Measurements from ENCODE around the gene LDB2. TPM values are rescaled to one million over a fixed set of nuclear protein-coding genes. Genes with fewer than 3 reads are reported as not detected.

LDB2 gene
- not detected in 2 replicates for total RNA-seq

DNA sequence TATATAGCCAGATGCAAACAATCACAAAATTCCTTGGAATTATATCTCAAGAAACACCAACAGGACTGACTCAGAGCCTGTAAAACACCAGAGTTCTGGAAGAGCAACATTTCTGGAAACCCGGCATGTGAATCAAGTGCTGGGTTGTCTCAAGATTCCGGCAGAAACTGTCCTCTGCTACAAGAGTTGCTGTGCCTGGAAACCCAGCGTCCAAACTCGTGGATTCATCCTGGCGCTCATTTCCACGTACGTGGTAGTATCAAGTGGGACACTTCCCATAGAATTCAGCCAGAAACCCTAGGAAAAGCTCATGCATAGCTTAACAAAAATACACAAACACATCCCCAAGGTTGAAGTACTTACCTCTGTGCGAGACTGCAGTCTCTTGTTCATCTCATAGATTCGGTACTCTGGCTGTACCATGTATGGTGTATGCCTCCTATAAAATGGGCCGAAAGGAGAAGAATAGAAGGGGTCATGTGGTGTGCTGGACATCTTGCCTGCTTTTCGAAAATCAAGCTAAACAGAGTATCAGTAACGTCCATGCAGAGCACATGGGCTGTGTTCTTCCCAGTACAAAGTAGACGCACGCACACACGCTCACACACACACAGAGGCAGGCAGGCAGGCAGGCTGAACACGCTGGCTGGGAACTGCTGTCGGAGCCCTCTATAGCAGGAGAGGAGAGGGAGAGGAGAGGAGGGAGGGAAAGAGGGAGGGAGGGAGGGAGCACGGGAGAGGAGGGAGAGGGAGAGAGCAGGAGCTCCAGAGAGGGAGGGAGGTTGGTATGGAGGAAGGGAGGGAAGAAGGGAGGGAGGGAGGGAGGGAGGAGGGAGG is at the start of gene LDB2:
Gene LDB2 (minus strand): TSS at position 655 of the 837 bp plus-strand sequence.

All from hair follicular keratinocyte (primary cell).